Measurements from ENCODE around the gene HNRNPA0. TPM values are rescaled to one million over a fixed set of nuclear protein-coding genes. Genes with fewer than 3 reads are reported as not detected.

Gene HNRNPA0
- total and polyA plus RNA-seq, 2 of the 4 experiments (the other 2 are of a cell fraction): 5.2 to 12.2 TPM

DNA sequence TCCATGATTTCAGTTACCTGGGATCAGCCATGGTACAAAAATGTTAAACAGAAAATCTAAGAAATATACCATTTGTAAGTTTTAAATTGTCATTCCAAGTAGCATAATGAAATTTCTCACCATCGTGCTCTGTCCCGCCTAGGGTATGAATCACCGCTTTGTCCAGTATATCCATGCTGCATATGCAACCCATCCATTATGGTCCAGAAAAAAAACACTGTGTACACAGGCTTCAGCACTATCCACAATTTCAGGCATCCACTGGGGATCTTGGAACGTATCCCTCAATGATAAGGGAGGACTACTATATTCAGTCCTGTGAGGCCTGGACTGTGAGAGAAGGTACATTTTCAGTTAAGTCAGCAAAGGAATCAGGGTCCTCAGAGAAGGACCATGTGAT lies 37.6 kb upstream of the HNRNPA0 start:
- in situ Hi-C loops (cut with MboI; ENCODE audit: low sequenced_read_pairs): no loop called here
- Histone ChIP-seq H3K9me1 (ENCODE audit: insufficient read depth, low read length) (no peaks in the 10 kb centered on the region), H2AFZ (replicated peaks; ENCODE audit: low read length, poor library complexity) (no peak overlapping the region), H3K36me3 (ENCODE audit: control insufficient read depth, insufficient read depth, low read length) (no peaks in the 10 kb centered on the region), H4K5ac (ENCODE audit: low read depth, low read length) (no peak overlapping the region), H4K20me1 (ENCODE audit: insufficient read depth, low read length) (no peaks in the 10 kb centered on the region), H3K4me2 (ENCODE audit: low read depth, low read length) (no peak overlapping the region), H2BK15ac (ENCODE audit: low read depth, low read length) (no peak overlapping the region), H3K14ac (replicated peaks; ENCODE audit: low read depth, low read length) (no peak overlapping the region), H3K4me1 (ENCODE audit: control insufficient read depth, insufficient read depth, low read length) (no peaks in the 10 kb centered on the region), H3K4me3 (ENCODE audit: insufficient read depth, low read depth, low read length) (no peak overlapping the region), H2AK9ac (replicated peaks; ENCODE audit: low read depth, low read length, poor library complexity) (no peak overlapping the region), H2BK20ac (ENCODE audit: low read depth, low read length) (no peak overlapping the region), H4K8ac (ENCODE audit: low read depth in 2 of 2, low read length in 2 of 2) (no peak overlapping the region), H3K9ac (ENCODE audit: low read depth, low read length) (no peak overlapping the region), H3K56ac (ENCODE audit: extremely low read depth, insufficient read depth, low read length) (no peak overlapping the region), H4K91ac (ENCODE audit: insufficient read depth, low read depth, low read length) (no peak overlapping the region), H2AK5ac (ENCODE audit: low read depth, low read length) (no peak overlapping the region), H3K18ac (ENCODE audit: low read depth, low read length) (no peak overlapping the region), H3K23ac (ENCODE audit: low read depth, low read length) (no peak overlapping the region), H3K79me1 (ENCODE audit: low read depth in 1 of 2, low read length in 2 of 2) (no peaks in the 10 kb centered on the region), H3K27me3 (ENCODE audit: control insufficient read depth, insufficient read depth, low read length) (no peaks in the 10 kb centered on the region; the same call in 1 of the 2 replicates), H3K27ac (ENCODE audit: insufficient read depth, low read length) (no peak overlapping the region), H2BK120ac (ENCODE audit: low read depth, low read length) (no peak overlapping the region), H2BK5ac (ENCODE audit: low read depth, low read length, poor library complexity, severe bottlenecking) (no peak overlapping the region), H3K4ac (ENCODE audit: low read depth, low read length) (no peak overlapping the region), H3K9me3 (ENCODE audit: control insufficient read depth, insufficient read depth, low read length) (no peaks in the 10 kb centered on the region)
- BruUV-seq (replicated peaks): no TSS peak
- ChIA-PET POLR2A (ENCODE audit: unreplicated experiment) (no interaction called here), CTCF (no interaction called here)
- 86% methylated on average over 1 of the region's 4 CpGs; no CpG with 5 or more reads in 1 of the 2 experiments for WGBS, 2 experiments (ENCODE audit: extremely low coverage in 2 of 2, insufficient read length in 1 of 2)
- DNase-seq: no peak
- TF ChIP-seq BHLHE40 (IDR thresholded peaks at IDR 0.05; ENCODE audit: low read depth, low read length) (no peak), MXI1 (IDR thresholded peaks at IDR 0.05; ENCODE audit: borderline replicate concordance, low read depth, low read length) (no peak)
- dilution Hi-C loops (cut with HindIII; ENCODE audit: low sequenced_read_pairs, unreplicated experiment): no loop called here
- intact Hi-C loops (cut with micrococcal nuclease): no loop called here
- no peak for ATAC-seq (ENCODE audit: low read depth)

All from IMR-90 (cell line).